Adrenal gland (tissue), 12 donors: ENCODE measurements around the gene MYD88. TPM values are rescaled to one million over a fixed set of nuclear protein-coding genes. Genes with fewer than 3 reads are reported as not detected.

Experiments
- DNase-seq, 7 donors: peaks; one replicate each; pipeline ENCODE4 v3.0.0-alpha.2; 2019 to 2020
- H3K27ac ChIP-seq, 5 donors: fragments of 200-600 bp; sonication (generic) in 4 of 5; 1 replicate in 3 of 5; 2 replicates in 2 of 5; pipeline versions ENCODE4 v1.5.1 to v1.8.0; 2016 to 2020; ENCODE audit warnings: mild to moderate bottlenecking in 1 of 5
- H3K27me3 ChIP-seq: fragments of 200-600 bp; 2 replicates; pipeline ENCODE4 v1.8.0; 2021
- H3K36me3 ChIP-seq, 2 donors: fragments of 200-600 bp; replicated peaks in 1 of 2; 1 replicate in 1 of 2; 2 replicates in 1 of 2; pipeline versions ENCODE4 v1.5.1 to v1.8.0; 2018 to 2022
- H3K4me1 ChIP-seq, 2 donors: fragments of 200-600 bp; replicated peaks in 1 of 2; 1 replicate in 1 of 2; 2 replicates in 1 of 2; pipeline versions ENCODE4 v1.5.1 to v1.8.0; 2018 to 2021
- H3K4me3 ChIP-seq, 4 donors: fragments of 200-600 bp; sonication (generic) in 3 of 4; one replicate each; pipeline ENCODE4 v1.5.1; 2016 to 2018
- H3K9me3 ChIP-seq, 3 donors: fragments of 200-600 bp; sonication (generic) in 1 of 3; replicated peaks in 1 of 3; 1 replicate in 2 of 3; 2 replicates in 1 of 3; pipeline versions ENCODE4 v1.5.1 to v1.8.0; 2016 to 2021
- CTCF ChIP-seq, 6 experiments: fragments of 450-650 bp in 4 of 6; fragments of 200-600 bp in 2 of 6; sonication (generic) in 1 of 6; IDR thresholded peaks; 1 replicate in 5 of 6; 2 replicates in 1 of 6; pipeline versions ENCODE4 v1.5.1 to v1.8.0; 2016 to 2021; ENCODE audit warnings: antibody characterized with exemption in 6 of 6, mild to moderate bottlenecking in 2 of 6, moderate library complexity in 1 of 6
- POLR2A ChIP-seq, 2 donors: fragments of 450-650 bp; IDR thresholded peaks; one replicate each; pipeline ENCODE4 v1.6.1; 2017; ENCODE audit warnings: antibody characterized with exemption in 2 of 2, mild to moderate bottlenecking in 2 of 2, moderate library complexity in 1 of 2
- WGBS, 4 donors: extraction: QIAGEN DNeasy Blood & Tissue Kit in 2 of 4; methylation state at CpG; one replicate each; pipeline versions ENCODE4 v1.1.5 to v1.1.7; 2013 to 2017; 5-methylcytosine and 5-hydroxymethylcytosine counted together
- intact Hi-C, 2 donors: fragments of 100-400 bp; cut with DNase I; formaldehyde crosslinking; loops; one replicate each; pipeline versions ENCODE4 v1.14.1 to v1.15.0; 2022 to 2023
- polyA plus RNA-seq, 3 donors: library from polyadenylated mRNA; stranded (reverse); fragments of 200-250 nt in 2 of 3; fragments of 350-450 nt in 1 of 3; fragmentation: Illumina TruSeq in 1 of 3; extraction: RNeasy Lipid Tissue Mini Kit (QIAGEN cat#74804) in 1 of 3; gene quantifications; one replicate each; pipeline ENCODE4 v1.2.3, GENCODE V29; 2013 to 2014
- total RNA-seq, 9 donors: library from RNA; depleted of rRNA in 4 of 9; stranded (reverse); fragments of >200 nt in 4 of 9; fragments of 120-200 nt in 1 of 9; fragmentation: NEBNext Ultra II Directional in 1 of 9; extraction: Animal tissue kit (Norgen Biotek cat#: 25700) in 1 of 9; gene quantifications; one replicate each; pipeline versions ENCODE4 v1.1.0 to v1.2.4, GENCODE V29; 2013 to 2023
- donor health status: healthy with polysubstance abuse.
- donor health status: Bipolar disorder and iron deficiency.
- donor health status: DM: yes; HTN: yes; CAD: no.
- donor health status: DM: no; HTN: no; CAD: no.
- donor health status: DM: no; HTN: no; CAD: no.
- donor health status: DM: yes; HTN: yes; CAD: no.

MYD88 gene
- total and polyA plus RNA-seq, 12 donors: 3.8 to 46.6 (median 34.7) TPM

GRCh38 chr3:38125305-38126120 is 12.9 kb upstream of the MYD88 start:
- intact Hi-C loops: loop anchor here in 1 of 2 donors (10.0 kb wide), 1 partner anchor 119 kb away; no protein-coding TSS in a partner anchor
- Histone ChIP-seq H3K27ac (no peak overlapping the region), H3K36me3 (peaks cover 0 to 100% of the 10 kb centered on the region in 2 donors), H3K9me3 (no peaks in the 10 kb centered on the region), H3K4me3 (no peak overlapping the region), H3K4me1 (peaks cover 4 to 9% of the 10 kb centered on the region in 2 donors), H3K27me3 (no peaks in the 10 kb centered on the region)
- no peak for DNase-seq
- WGBS, 4 donors: 93 to 97% (median 96%) methylated on average over 6 to 11 of the region's 11 CpGs
- no peak for TF ChIP-seq CTCF (IDR thresholded peaks at IDR 0.05)
- no peak for TF ChIP-seq POLR2A (IDR thresholded peaks at IDR 0.05)

- TF ChIP-seq CTCF (IDR thresholded peaks at IDR 0.05): no peak
- no peak for TF ChIP-seq POLR2A (IDR thresholded peaks at IDR 0.05)
Measured at GRCh38 chr3:38126121-38126892, 12.2 kb upstream of the MYD88 start.

GRCh38 chr3:38127611-38128302 is 10.7 kb upstream of the MYD88 start:
- H3K9me3 ChIP-seq: no peaks in the 10 kb centered on the region
- peak overlapping the region in 1 of 5 donors; percentile 23 for H3K27ac ChIP-seq
- H3K27me3 ChIP-seq: no peaks in the 10 kb centered on the region
- intact Hi-C loops: loop anchor here in 1 of 2 donors (10.0 kb wide), 1 partner anchor 117 kb away; no protein-coding TSS in a partner anchor
- H3K4me3 ChIP-seq: no peak overlapping the region
- WGBS, 4 donors: 91 to 100% (median 96%) methylated on average over 3 to 4 of the region's 4 CpGs
- TF ChIP-seq CTCF (IDR thresholded peaks at IDR 0.05) (no peak), POLR2A (IDR thresholded peaks at IDR 0.05) (no peak)
- peaks cover 0 to 100% of the 10 kb centered on the region in 2 donors for H3K36me3 ChIP-seq
- DNase-seq: peak in 1 of 7 donors; percentile 19
- peaks cover 4 to 9% of the 10 kb centered on the region in 2 donors for H3K4me1 ChIP-seq

More at GRCh38 chr3:38126121-38126892, 12.2 kb upstream of the MYD88 start:
- Histone ChIP-seq H3K4me3 (no peak overlapping the region), H3K27ac (no peak overlapping the region), H3K27me3 (no peaks in the 10 kb centered on the region), H3K9me3 (no peaks in the 10 kb centered on the region), H3K4me1 (peaks cover 4 to 9% of the 10 kb centered on the region in 2 donors), H3K36me3 (peaks cover 0 to 100% of the 10 kb centered on the region in 2 donors)
- intact Hi-C loops: loop anchor here in 1 of 2 donors (10.0 kb wide), 1 partner anchor 118 kb away; no protein-coding TSS in a partner anchor
- DNase-seq: peak in 1 of 7 donors; percentile 10
- 86 to 97% (median 95%) methylated on average over 3 to 6 of the region's 6 CpGs for WGBS, 4 donors
